H1 (cell line): Measurements from ENCODE around the gene CEACAM21. TPM values are rescaled to one million over a fixed set of nuclear protein-coding genes. Genes with fewer than 3 reads are reported as not detected.

Source experiments
- HDAC2 ChIP-seq, 2 experiments: fragments of 300-600 bp in 1 of 2; sonication (generic) in 1 of 2; IDR thresholded peaks; 2 replicates each; pipeline ENCODE4 v1.6.1; 2011 to 2012; ENCODE audit warnings: low read depth in 2 of 2, low read length in 2 of 2, mild to moderate bottlenecking in 2 of 2, moderate library complexity in 2 of 2, borderline replicate concordance in 1 of 2, inconsistent platforms in 1 of 2
- RAD21 ChIP-seq, 2 experiments: IDR thresholded peaks in 1 of 2; conservative IDR thresholded peaks in 1 of 2; 2 replicates each; pipeline ENCODE4 v1.6.1; 2011; ENCODE audit warnings: low read depth in 2 of 2, low read length in 2 of 2, improper control_type of control experiment in 1 of 2, inconsistent platforms in 1 of 2, mild to moderate bottlenecking in 1 of 2, moderate library complexity in 1 of 2
- SAP30 ChIP-seq: fragments of 300-600 bp; sonication (generic); IDR thresholded peaks from 2 replicates; pipeline ENCODE4 v1.7.1; 2012; ENCODE audit warnings: low read length, moderate library complexity, mild to moderate bottlenecking, inconsistent platforms; ENCODE audit not compliant: insufficient read depth, insufficient replicate concordance
- TBP ChIP-seq: IDR thresholded peaks from 2 replicates; pipeline ENCODE4 v1.6.1; 2011; ENCODE audit warnings: low read depth, low read length, improper control_type of control experiment
- TCF12 ChIP-seq: IDR thresholded peaks from 2 replicates; pipeline ENCODE4 v1.6.1; 2011; ENCODE audit warnings: low read depth, mild to moderate bottlenecking, low read length
- TEAD4 ChIP-seq: IDR thresholded peaks from 2 replicates; pipeline ENCODE4 v1.6.1; 2012; ENCODE audit warnings: low read depth, low read length, inconsistent platforms, mixed read lengths
- polyA plus RNA-seq, 7 experiments: library from polyadenylated mRNA; depleted of rRNA in 3 of 7; stranded (reverse) in 5 of 7; unstranded in 2 of 7; fragments of >200 nt in 5 of 7; fragments of 200-250 nt in 2 of 7; gene quantifications; 1 replicate in 5 of 7; 2 replicates in 1 of 7; 4 replicates in 1 of 7; pipeline versions ENCODE4 v1.2.1 to v1.2.3, GENCODE V29; 2011 to 2013; ENCODE audit warnings: missing spikeins in 2 of 7, mixed read lengths in 2 of 7
- total RNA-seq: library from RNA; stranded (reverse); fragmentation: NEBNext Ultra II Directional; extraction: Animal tissue kit (Norgen Biotek cat#: 25700); gene quantifications from 2 replicates; pipeline ENCODE4 v1.2.1, GENCODE V29; 2021
- TF ChIP-seq, protein P1 (sequence below): IDR thresholded peaks from 2 replicates; pipeline ENCODE4 v1.6.1; 2012; ENCODE audit warnings: inconsistent platforms

Gene CEACAM21
- total and polyA plus RNA-seq, 2 of the 8 experiments (the other 6 are each of a cell fraction or from before 2014, with no cell fraction given): not detected

DNA sequence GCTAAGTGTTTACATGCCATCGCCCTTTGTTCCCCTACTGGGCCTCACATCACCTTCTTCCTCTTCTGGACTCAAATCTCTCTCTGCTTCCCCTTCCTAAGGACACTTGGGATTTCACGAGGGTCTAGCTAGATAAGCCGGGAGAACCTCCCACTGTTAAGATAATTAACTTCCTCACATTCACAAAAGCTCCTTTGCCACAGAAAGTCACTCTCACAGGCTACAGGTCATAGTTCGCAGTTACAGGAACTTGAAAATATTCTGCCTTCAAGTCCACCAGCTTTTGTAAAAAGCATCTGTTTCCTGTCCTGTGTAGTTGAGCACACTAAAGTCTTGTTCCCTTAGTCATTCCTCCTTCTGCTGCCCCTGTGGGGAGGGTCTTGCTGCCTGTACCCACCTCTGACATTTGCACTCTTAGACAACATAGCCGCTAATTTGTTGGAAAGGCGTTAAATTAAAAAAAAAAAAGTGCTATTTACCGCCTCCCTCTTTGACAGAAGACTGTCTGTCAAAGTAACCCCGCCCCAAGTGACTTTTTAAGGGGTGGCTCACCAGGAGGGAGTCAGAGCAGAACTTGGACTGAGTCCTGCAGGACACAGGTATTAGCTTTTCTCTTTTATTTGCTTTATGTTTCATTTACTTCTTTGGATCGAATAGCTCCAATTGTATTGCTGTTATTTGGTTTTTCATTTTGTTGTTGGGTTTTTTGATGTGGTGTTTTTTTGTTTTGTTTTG is 26.8 kb upstream of the CEACAM21 start (continued):
- TF ChIP-seq SAP30 (no peak), RAD21 (IDR thresholded peaks at IDR 0.05 in 1 of 2, conservative IDR thresholded peaks at IDR 0.05 in 1 of 2; ENCODE audit: low read depth in 2 of 2, low read length in 2 of 2) (no peak), TBP (no peak), TEAD4 (no peak), HDAC2 (IDR thresholded peaks at IDR 0.05; ENCODE audit: borderline replicate concordance in 1 of 2, low read depth in 2 of 2, low read length in 2 of 2) (no peak), TCF12 (no peak)
- TF ChIP-seq, protein P1, sequence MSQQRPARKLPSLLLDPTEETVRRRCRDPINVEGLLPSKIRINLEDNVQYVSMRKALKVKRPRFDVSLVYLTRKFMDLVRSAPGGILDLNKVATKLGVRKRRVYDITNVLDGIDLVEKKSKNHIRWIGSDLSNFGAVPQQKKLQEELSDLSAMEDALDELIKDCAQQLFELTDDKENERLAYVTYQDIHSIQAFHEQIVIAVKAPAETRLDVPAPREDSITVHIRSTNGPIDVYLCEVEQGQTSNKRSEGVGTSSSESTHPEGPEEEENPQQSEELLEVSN: no peak
